AG04450 (cell line): ENCODE measurements around the gene SVOP. TPM values are rescaled to one million over a fixed set of nuclear protein-coding genes. Genes with fewer than 3 reads are reported as not detected.

Experiments used
- CTCF ChIA-PET: fragments of 300-600, 350-600 bp; formaldehyde crosslinking; extraction: SDS; loops from one replicate; lab custom pipeline; 2022; ENCODE audit warnings: antibody characterized with exemption, inconsistent platforms; lab: Charles Lee
- POLR2A ChIA-PET: fragments of 350-600 bp; formaldehyde crosslinking; extraction: SDS; loops from one replicate; lab custom pipeline; 2021; ENCODE audit warnings: antibody characterized with exemption, inconsistent platforms; lab: Yijun Ruan, JAX
- DNase-seq: peaks from one replicate; pipeline ENCODE4 v3.0.0-alpha.2; 2011; ENCODE audit warnings: low read depth, low spot score
- H3K27ac ChIP-seq: one replicate; pipeline ENCODE4 v1.5.1; 2012; ENCODE audit warnings: low read depth, low read length, control low read depth
- H3K27me3 ChIP-seq: one replicate; pipeline ENCODE4 v1.6.0; 2012; ENCODE audit warnings: low read length; ENCODE audit not compliant: control insufficient read depth, insufficient read depth
- H3K4me3 ChIP-seq: 2 replicates; pipeline ENCODE4 v1.5.1; 2011; ENCODE audit warnings: mild to moderate bottlenecking, low read depth, low read length, control low read depth
- H3K9me3 ChIP-seq: 2 replicates; pipeline ENCODE4 v1.5.1; 2012; ENCODE audit warnings: low read length; ENCODE audit not compliant: control insufficient read depth, insufficient read depth
- polyA plus RNA-seq: library from polyadenylated mRNA; depleted of rRNA; stranded (reverse); fragments of >200 nt; gene quantifications from 2 replicates; pipeline ENCODE4 v1.2.3, GENCODE V29; 2011
- TF ChIP-seq, protein P1 (sequence below): IDR thresholded peaks from 2 replicates; pipeline ENCODE4 v1.5.1; 2011; ENCODE audit warnings: low read depth, low read length, control low read depth, inconsistent platforms

Gene SVOP
- polyA plus RNA-seq, 1 experiment = not detected

DNA sequence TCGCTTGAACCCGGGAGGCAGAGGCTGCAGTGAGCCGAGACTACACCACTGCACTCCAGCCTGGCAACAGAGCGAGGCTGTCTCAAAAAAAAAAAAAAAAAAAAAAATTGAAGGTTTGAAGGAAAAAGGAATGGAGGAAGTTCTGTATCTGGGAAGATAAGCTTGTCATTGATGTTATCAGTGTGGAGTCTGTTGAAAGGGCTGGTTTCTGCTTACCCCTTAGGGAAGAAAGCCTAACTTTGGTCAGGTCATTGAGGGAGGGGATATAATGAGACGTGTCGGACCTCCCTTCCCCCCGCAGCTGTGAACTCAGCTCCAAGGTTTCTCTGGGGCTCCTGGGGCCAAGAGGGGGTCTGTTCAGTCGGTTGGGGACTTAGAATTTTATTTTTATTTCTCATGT lies 124.5 kb downstream of the SVOP start:
- no peak for DNase-seq
- POLR2A ChIA-PET = no interaction called here
- CTCF ChIA-PET = interaction anchor here (0.6 kb wide), 1 partner anchor 13 kb away, joined by 3 read pairs; no protein-coding TSS in a partner anchor
- Histone ChIP-seq H3K27ac (no peak overlapping the region), H3K27me3 (peaks cover 2% of the 10 kb centered on the region), H3K4me3 (no peak overlapping the region), H3K9me3 (no peaks in the 10 kb centered on the region)
- TF ChIP-seq, protein P1, sequence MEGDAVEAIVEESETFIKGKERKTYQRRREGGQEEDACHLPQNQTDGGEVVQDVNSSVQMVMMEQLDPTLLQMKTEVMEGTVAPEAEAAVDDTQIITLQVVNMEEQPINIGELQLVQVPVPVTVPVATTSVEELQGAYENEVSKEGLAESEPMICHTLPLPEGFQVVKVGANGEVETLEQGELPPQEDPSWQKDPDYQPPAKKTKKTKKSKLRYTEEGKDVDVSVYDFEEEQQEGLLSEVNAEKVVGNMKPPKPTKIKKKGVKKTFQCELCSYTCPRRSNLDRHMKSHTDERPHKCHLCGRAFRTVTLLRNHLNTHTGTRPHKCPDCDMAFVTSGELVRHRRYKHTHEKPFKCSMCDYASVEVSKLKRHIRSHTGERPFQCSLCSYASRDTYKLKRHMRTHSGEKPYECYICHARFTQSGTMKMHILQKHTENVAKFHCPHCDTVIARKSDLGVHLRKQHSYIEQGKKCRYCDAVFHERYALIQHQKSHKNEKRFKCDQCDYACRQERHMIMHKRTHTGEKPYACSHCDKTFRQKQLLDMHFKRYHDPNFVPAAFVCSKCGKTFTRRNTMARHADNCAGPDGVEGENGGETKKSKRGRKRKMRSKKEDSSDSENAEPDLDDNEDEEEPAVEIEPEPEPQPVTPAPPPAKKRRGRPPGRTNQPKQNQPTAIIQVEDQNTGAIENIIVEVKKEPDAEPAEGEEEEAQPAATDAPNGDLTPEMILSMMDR = no peak

DNA sequence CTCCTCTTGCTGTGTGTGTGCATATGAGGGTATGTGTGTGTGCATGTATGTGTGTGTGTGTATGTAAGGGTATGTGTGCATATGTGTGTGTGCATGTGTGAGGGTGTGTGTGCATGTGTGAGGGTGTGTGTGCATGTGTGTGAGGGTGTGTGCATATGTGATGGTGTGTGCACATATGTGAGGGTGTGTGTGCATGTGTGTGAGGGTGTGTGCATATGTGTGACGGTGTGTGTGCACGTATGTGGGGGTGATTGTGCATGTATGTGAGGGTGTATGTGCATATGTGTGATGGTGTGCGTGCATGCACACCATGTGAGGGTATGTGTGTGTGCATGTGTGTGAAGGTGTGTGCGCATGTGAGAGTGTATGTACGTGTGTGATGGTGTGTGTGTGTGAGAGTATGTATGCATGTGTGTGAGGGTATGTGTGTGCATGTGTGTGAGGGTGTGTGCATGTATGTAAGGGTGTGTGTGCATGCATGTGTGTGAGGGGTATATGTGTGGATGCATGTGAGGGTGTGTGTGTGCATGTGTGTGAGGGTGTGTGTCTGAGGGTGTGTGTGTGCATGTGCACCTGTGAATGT lies 125.6 kb downstream of the SVOP start:
- POLR2A ChIA-PET = no interaction called here
- TF ChIP-seq, protein P1 = no peak
- no peak for DNase-seq
- peaks cover under 1% of the 10 kb centered on the region; the same call in 1 of the 2 replicates for H3K9me3 ChIP-seq
- CTCF ChIA-PET = no interaction called here
- no peak overlapping the region for H3K4me3 ChIP-seq
- H3K27ac ChIP-seq = no peak overlapping the region
- peaks cover 2% of the 10 kb centered on the region for H3K27me3 ChIP-seq

DNA sequence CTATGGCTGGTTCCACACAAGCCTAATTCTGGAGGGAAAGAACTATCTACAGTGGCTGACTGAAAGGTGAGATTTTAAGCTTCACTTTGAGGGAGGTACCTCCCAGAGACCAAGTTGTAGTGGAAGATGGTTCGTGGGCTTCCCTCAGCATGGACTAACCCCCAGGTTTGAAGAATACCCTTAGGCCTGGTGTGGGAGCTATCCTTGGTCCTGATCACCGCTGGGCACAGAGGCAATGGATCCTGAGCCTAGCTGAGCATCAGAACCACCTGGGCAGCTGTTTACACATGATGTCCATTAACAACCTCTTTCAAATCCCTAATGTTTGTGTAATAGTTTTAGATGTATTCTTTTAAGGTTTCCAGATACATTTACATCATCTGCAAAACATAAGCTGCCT lies 130.7 kb downstream of the SVOP start:
- H3K27me3 ChIP-seq = no peaks in the 10 kb centered on the region
- H3K4me3 ChIP-seq = no peak overlapping the region
- CTCF ChIA-PET = no interaction called here
- POLR2A ChIA-PET = no interaction called here
- H3K27ac ChIP-seq = no peak overlapping the region
- H3K9me3 ChIP-seq = peaks cover 2% of the 10 kb centered on the region; the same call in 1 of the 2 replicates
- no peak for DNase-seq
- TF ChIP-seq, protein P1 = no peak

DNA sequence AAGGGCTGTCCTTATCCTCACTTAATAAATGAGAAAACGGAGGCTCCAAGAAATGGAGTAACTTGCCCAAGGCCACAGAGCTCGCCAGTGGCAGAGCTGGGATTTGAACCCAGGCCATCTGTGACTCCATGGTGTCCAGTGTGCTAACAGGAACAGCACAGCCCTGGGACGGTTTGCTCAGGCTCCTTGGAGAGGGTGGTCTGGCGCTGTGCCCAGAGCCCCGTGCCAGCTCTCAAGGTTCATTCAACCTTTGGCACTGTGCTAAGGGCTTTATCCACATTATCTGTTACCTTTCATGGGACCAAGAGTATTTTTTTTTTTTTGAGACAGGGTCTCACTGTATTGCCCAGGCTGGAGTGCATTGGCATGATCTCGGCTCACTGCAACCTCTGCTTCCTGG lies 132.8 kb downstream of the SVOP start:
- H3K27ac ChIP-seq = no peak overlapping the region
- ChIA-PET CTCF (no interaction called here), POLR2A (no interaction called here)
- peaks cover 2% of the 10 kb centered on the region for H3K9me3 ChIP-seq
- TF ChIP-seq, protein P1 = no peak
- no peak for DNase-seq
- no peaks in the 10 kb centered on the region for H3K27me3 ChIP-seq
- H3K4me3 ChIP-seq = no peak overlapping the region

DNA sequence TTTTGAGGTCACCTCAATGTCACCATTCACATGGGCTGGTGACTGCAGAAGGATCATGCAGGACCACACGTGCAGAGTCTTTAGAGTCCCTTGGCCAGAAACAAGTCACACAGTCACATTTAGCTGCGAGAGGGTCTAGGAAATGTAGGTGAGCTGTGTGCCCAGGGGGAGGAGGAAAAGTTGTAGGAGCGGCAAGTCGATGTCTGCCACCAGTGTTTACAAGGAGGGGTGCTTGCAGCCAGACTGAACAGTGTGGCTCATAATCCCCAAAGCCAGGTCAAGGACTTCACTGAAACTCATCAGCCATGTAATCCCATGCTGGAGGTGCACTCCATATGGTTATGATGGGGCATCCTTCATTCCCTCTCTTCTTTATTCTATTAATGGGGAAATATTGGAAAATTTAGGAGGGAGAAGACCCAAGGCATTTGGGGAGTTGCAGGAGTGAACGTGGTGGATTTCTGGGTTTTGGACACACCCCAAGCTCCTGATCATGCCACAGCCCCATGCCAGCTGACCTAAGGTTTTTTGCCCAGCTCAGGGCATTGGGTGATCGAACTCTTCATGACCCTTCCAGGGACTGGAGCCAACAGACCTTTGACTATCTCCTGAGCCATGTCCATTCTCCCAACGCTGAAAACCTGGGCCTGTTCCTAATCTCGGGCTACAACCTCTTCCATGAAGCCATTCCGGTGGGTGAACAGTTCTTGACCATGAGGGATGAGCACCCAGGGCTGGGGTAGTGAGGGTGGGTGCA lies 133.8 kb downstream of the SVOP start:
- ChIA-PET CTCF (no interaction called here), POLR2A (no interaction called here)
- Histone ChIP-seq H3K9me3 (peaks cover 2% of the 10 kb centered on the region), H3K27ac (no peak overlapping the region), H3K4me3 (no peak overlapping the region), H3K27me3 (no peaks in the 10 kb centered on the region)
- no peak for DNase-seq
- TF ChIP-seq, protein P1 = no peak
